HEK293 (cell line): ENCODE results near the gene PC.

Experiments
- CTCF ChIA-PET: fragments of 350-600 bp; formaldehyde crosslinking; extraction: SDS; loops from one replicate; lab custom pipeline; 2021; ENCODE audit warnings: antibody characterized with exemption; lab: Yijun Ruan, JAX
- POLR2A ChIA-PET: fragments of 300-600 bp; formaldehyde crosslinking; extraction: SDS; loops from one replicate; lab custom pipeline; 2020; ENCODE audit warnings: antibody characterized with exemption, inconsistent platforms; lab: Yijun Ruan, JAX
- H3K27ac ChIP-seq: fragments of 200-500 bp; sonication (Bioruptor generic); 2 replicates; pipeline ENCODE4 v1.5.1; 2014; ENCODE audit warnings: low read depth, low read length, control low read depth, inconsistent platforms; ENCODE audit errors: extremely low read depth
- H3K36me3 ChIP-seq, 2 experiments: fragments of 200-500 bp in 1 of 2; sonication (Bioruptor generic) in 1 of 2; 1 replicate in 1 of 2; 2 replicates in 1 of 2; pipeline ENCODE4 v1.5.1; 2014 to 2017; ENCODE audit warnings: inconsistent platforms in 2 of 2, low read length in 2 of 2; ENCODE audit not compliant: control insufficient read depth in 2 of 2, insufficient read depth in 1 of 2
- H3K4me1 ChIP-seq: fragments of 200-500 bp; sonication (Bioruptor generic); 2 replicates; pipeline ENCODE4 v1.5.1; 2014; ENCODE audit warnings: mild to moderate bottlenecking, low read length, inconsistent platforms; ENCODE audit not compliant: control insufficient read depth, insufficient read depth
- H3K4me3 ChIP-seq: 2 replicates; pipeline ENCODE4 v1.5.1; 2011; ENCODE audit warnings: low read depth, mild to moderate bottlenecking, control low read depth, low read length, moderate library complexity
- H3K9me3 ChIP-seq: fragments of 200-500 bp; sonication (Bioruptor generic); 2 replicates; pipeline ENCODE4 v1.5.1; 2014; ENCODE audit warnings: low read depth, low read length, inconsistent platforms; ENCODE audit not compliant: control insufficient read depth, insufficient read depth
- BCL11A ChIP-seq: fragments of 450-650 bp; formaldehyde crosslinking; IDR thresholded peaks from 2 replicates; pipeline ENCODE4 v1.5.1; 2016; ENCODE audit warnings: low read depth, missing biosample characterization, missing genetic modification characterization
- ELK4 ChIP-seq: IDR thresholded peaks from 2 replicates; pipeline ENCODE4 v1.6.1; 2011; ENCODE audit warnings: mild to moderate bottlenecking, low read depth, low read length, borderline replicate concordance
- HOXA7 ChIP-seq: sonication (generic); formaldehyde crosslinking; IDR thresholded peaks from 2 replicates; pipeline ENCODE4 v1.8.1; 2022; ENCODE audit warnings: missing genetic modification reagents, borderline replicate concordance
- KLF8 ChIP-seq: fragments of 450-650 bp; formaldehyde crosslinking; IDR thresholded peaks from 2 replicates; pipeline ENCODE4 v1.5.1; 2016; ENCODE audit warnings: missing biosample characterization, missing genetic modification characterization
- SCRT1 ChIP-seq: fragments of 450-650 bp; formaldehyde crosslinking; IDR thresholded peaks from 2 replicates; pipeline ENCODE4 v1.5.1; 2016; ENCODE audit warnings: missing biosample characterization, missing genetic modification characterization, borderline replicate concordance
- ZBTB10 ChIP-seq: fragments of 450-650 bp; formaldehyde crosslinking; IDR thresholded peaks from 2 replicates; pipeline ENCODE4 v1.5.1; 2016; ENCODE audit warnings: missing biosample characterization, missing genetic modification characterization
- ZBTB20 ChIP-seq: fragments of 450-650 bp; formaldehyde crosslinking; IDR thresholded peaks from 2 replicates; pipeline ENCODE4 v1.5.1; 2016; ENCODE audit warnings: missing biosample characterization, missing genetic modification characterization
- ZBTB49 ChIP-seq: fragments of 450-650 bp; formaldehyde crosslinking; IDR thresholded peaks from 2 replicates; pipeline ENCODE4 v1.5.1; 2016; ENCODE audit warnings: missing biosample characterization, missing genetic modification characterization, low read depth
- ZBTB8A ChIP-seq: fragments of 450-650 bp; formaldehyde crosslinking; IDR thresholded peaks from 2 replicates; pipeline ENCODE4 v1.5.1; 2016; ENCODE audit warnings: missing biosample characterization, missing genetic modification characterization
- ZFP37 ChIP-seq: fragments of 450-650 bp; formaldehyde crosslinking; IDR thresholded peaks from 2 replicates; pipeline ENCODE4 v1.5.1; 2016; ENCODE audit warnings: missing biosample characterization, missing genetic modification characterization
- ZIC2 ChIP-seq: fragments of 450-650 bp; formaldehyde crosslinking; IDR thresholded peaks from 2 replicates; pipeline ENCODE4 v1.5.1; 2016; ENCODE audit warnings: missing biosample characterization, missing genetic modification characterization
- ZNF138 ChIP-seq: fragments of 450-650 bp; formaldehyde crosslinking; IDR thresholded peaks from 2 replicates; pipeline ENCODE4 v1.5.1; 2016; ENCODE audit warnings: missing biosample characterization, missing genetic modification characterization, borderline replicate concordance
- ZNF184 ChIP-seq: fragments of 450-650 bp; IDR thresholded peaks from 2 replicates; pipeline ENCODE4 v1.5.1; 2018; ENCODE audit warnings: missing biosample characterization, mild to moderate bottlenecking, missing genetic modification characterization
- ZNF202 ChIP-seq: fragments of 450-650 bp; formaldehyde crosslinking; IDR thresholded peaks from 2 replicates; pipeline ENCODE4 v1.5.1; 2016; ENCODE audit warnings: missing biosample characterization, missing genetic modification characterization, borderline replicate concordance
- ZNF341 ChIP-seq: fragments of 450-650 bp; formaldehyde crosslinking; IDR thresholded peaks from 2 replicates; pipeline ENCODE4; 2016; ENCODE audit warnings: low read depth, missing biosample characterization, missing genetic modification characterization
- ZNF423 ChIP-seq: fragments of 450-650 bp; formaldehyde crosslinking; IDR thresholded peaks from 2 replicates; pipeline ENCODE4 v1.5.1; 2016; ENCODE audit warnings: missing biosample characterization, missing genetic modification characterization
- ZNF513 ChIP-seq: fragments of 450-650 bp; IDR thresholded peaks from 2 replicates; pipeline ENCODE4 v1.5.1; 2018; ENCODE audit warnings: missing biosample characterization, missing genetic modification characterization
- ZNF518A ChIP-seq: fragments of 450-650 bp; formaldehyde crosslinking; conservative IDR thresholded peaks from 2 replicates; pipeline ENCODE4 v1.5.1; 2016; ENCODE audit warnings: low read depth, missing biosample characterization, missing genetic modification characterization
- ZNF555 ChIP-seq: fragments of 450-650 bp; formaldehyde crosslinking; conservative IDR thresholded peaks from 2 replicates; pipeline ENCODE4 v1.5.1; 2017; ENCODE audit warnings: missing biosample characterization, mild to moderate bottlenecking, missing genetic modification characterization, inconsistent platforms

PC gene

GRCh38 chr11:66857927-66858185, 100.3 kb downstream of the PC start:
- peaks cover 0 to 19% of the 10 kb centered on the region in 2 experiments; a peak in 1 of 3 replicates for H3K36me3 ChIP-seq
- no peaks in the 10 kb centered on the region for H3K4me1 ChIP-seq
- no peaks in the 10 kb centered on the region for H3K9me3 ChIP-seq
- H3K27ac ChIP-seq: no peak overlapping the region
- no peak overlapping the region for H3K4me3 ChIP-seq
- ChIA-PET CTCF (interaction anchor here (1.4 kb wide), 1 partner anchor 14 kb away, joined by 3 read pairs; the partner anchor contains the start of gene RCE1), POLR2A (interaction anchor here (0.6 to 1.2 kb wide), 2 partner anchors 14 to 1888 kb away, joined by 3 read pairs; partner anchors contain the start of gene RCE1)
- TF ChIP-seq ZIC2 (tag by site-specific recombination): no peak
- peak; percentile 38; the same call in 1 of the 2 replicates for TF ChIP-seq ZBTB20 (tag by site-specific recombination)

GRCh38 chr11:66857234-66857926, 100.8 kb downstream of the PC start:
- ChIA-PET POLR2A (interaction anchor here (0.6 to 1.2 kb wide), 2 partner anchors 14 to 1888 kb away, joined by 3 read pairs; partner anchors contain the start of gene RCE1), CTCF (no interaction called here)
- H3K36me3 ChIP-seq: peaks cover 0 to 19% of the 10 kb centered on the region in 2 experiments; a peak in 1 of 3 replicates
- H3K4me3 ChIP-seq: peak overlapping the region; percentile 60
- H3K9me3 ChIP-seq: no peaks in the 10 kb centered on the region
- peak overlapping the region; percentile 70; the same call in 1 of the 2 replicates for H3K27ac ChIP-seq
- H3K4me1 ChIP-seq: no peaks in the 10 kb centered on the region
- no peak for TF ChIP-seq KLF8 (tag by site-specific recombination)
- no peak for TF ChIP-seq SCRT1 (tag by site-specific recombination)
- TF ChIP-seq ZNF423 (tag by site-specific recombination): no peak
- TF ChIP-seq ZNF518A (tag by site-specific recombination): no peak
- no peak for TF ChIP-seq ELK4
- no peak for TF ChIP-seq ZNF202
- no peak for TF ChIP-seq ZNF138 (tag by site-specific recombination)
- TF ChIP-seq HOXA7: no peak
- TF ChIP-seq ZNF184 (tag by site-specific recombination): no peak
- no peak for TF ChIP-seq BCL11A (tag by site-specific recombination)
- TF ChIP-seq ZNF555: no peak
- peak; percentile 68 for TF ChIP-seq ZNF341
- no peak for TF ChIP-seq ZBTB49
- no peak for TF ChIP-seq ZFP37 (tag by site-specific recombination)
- no peak for TF ChIP-seq ZNF513 (tag by site-specific recombination)
- TF ChIP-seq ZBTB10 (tag by site-specific recombination): 0 out of 2 replicates have a peak, but pooled peaks have one; percentile 37
- no peak for TF ChIP-seq ZBTB8A (tag by site-specific recombination)
